Karpas-422 (cell line): ENCODE measurements around the gene ABCB10. TPM values are rescaled to one million over a fixed set of nuclear protein-coding genes. Genes with fewer than 3 reads are reported as not detected.

ENCODE experiments used
- DNase-seq: peaks from one replicate; pipeline ENCODE4 v3.0.0-alpha.2; 2015
- H2AFZ ChIP-seq: fragments of 200-600 bp; sonication (generic); 2 replicates; pipeline ENCODE4 v1.6.1; 2014; ENCODE audit warnings: antibody characterized with exemption, low read length, mixed read lengths
- H3K27ac ChIP-seq: fragments of 200-600 bp; sonication (generic); 2 replicates; pipeline ENCODE4 v1.5.1; 2014; ENCODE audit warnings: mild to moderate bottlenecking, low read length, moderate library complexity
- H3K27me3 ChIP-seq: fragments of 200-600 bp; sonication (generic); 2 replicates; pipeline ENCODE4 v1.6.1; 2014; ENCODE audit warnings: low read length, mixed read lengths
- H3K36me3 ChIP-seq: fragments of 200-600 bp; sonication (generic); 2 replicates; pipeline ENCODE4 v1.6.1; 2014; ENCODE audit warnings: low read length, mixed read lengths; ENCODE audit not compliant: insufficient read depth
- H3K4me1 ChIP-seq: fragments of 200-600 bp; sonication (generic); 2 replicates; pipeline ENCODE4 v1.6.1; 2014; ENCODE audit warnings: mild to moderate bottlenecking, low read length, mixed read lengths
- H3K4me2 ChIP-seq: fragments of 200-600 bp; sonication (generic); 2 replicates; pipeline ENCODE4 v1.6.1; 2014; ENCODE audit warnings: low read length, low read depth, mild to moderate bottlenecking; ENCODE audit not compliant: poor library complexity, severe bottlenecking
- H3K4me3 ChIP-seq: fragments of 200-600 bp; sonication (generic); 2 replicates; pipeline ENCODE4 v1.5.1; 2014; ENCODE audit warnings: mild to moderate bottlenecking, antibody characterized with exemption, low read length, mixed read lengths
- H3K79me2 ChIP-seq: fragments of 200-600 bp; sonication (generic); 2 replicates; pipeline ENCODE4 v1.6.1; 2014; ENCODE audit warnings: mild to moderate bottlenecking, low read length, mixed read lengths
- H3K9ac ChIP-seq: fragments of 200-600 bp; sonication (generic); 2 replicates; pipeline ENCODE4 v1.6.0; 2014; ENCODE audit warnings: low read length
- H3K9me2 ChIP-seq: fragments of 200-600 bp; sonication (generic), shearing (Covaris generic); replicated peaks from 2 replicates; pipeline ENCODE4 v1.6.0; 2014; ENCODE audit warnings: mild to moderate bottlenecking, low read length, moderate library complexity; ENCODE audit not compliant: insufficient read depth
- H3K9me3 ChIP-seq: fragments of 300-700, 200-600 bp; sonication (generic); 2 replicates; pipeline ENCODE4 v1.6.1; 2014; ENCODE audit warnings: low read length, mixed read lengths
- H4K20me1 ChIP-seq: fragments of 200-600 bp; sonication (generic); 2 replicates; pipeline ENCODE4 v1.6.1; 2014; ENCODE audit warnings: mild to moderate bottlenecking, antibody characterized with exemption, low read length, low read depth; ENCODE audit not compliant: insufficient read depth
- total RNA-seq: library from RNA; depleted of rRNA; stranded (reverse); fragments of >200 nt; shearing (Covaris generic); gene quantifications from 2 replicates; pipeline ENCODE4 v1.2.3, GENCODE V29; 2014; ENCODE audit warnings: low replicate concordance; rRNA removed

The ABCB10 gene
- total RNA-seq: 19.9 and 27.8 TPM in 2 replicates

- peak; percentile 98 for DNase-seq
- Histone ChIP-seq H2AFZ (peak within 1 kb of the TSS; percentile 85), H3K27ac (peak within 1 kb of the TSS; percentile 49), H3K9me3 (no peaks in the 10 kb centered on the region), H3K79me2 (peaks cover 43% of the 10 kb centered on the region), H3K4me3 (peak within 1 kb of the TSS; percentile 77), H3K36me3 (no peaks in the 10 kb centered on the region), H4K20me1 (no peaks in the 10 kb centered on the region), H3K4me1 (peaks cover 48% of the 10 kb centered on the region), H3K27me3 (no peaks in the 10 kb centered on the region), H3K4me2 (peak within 1 kb of the TSS; percentile 88), H3K9ac (peak within 1 kb of the TSS; percentile 77), H3K9me2 (no peaks in the 10 kb centered on the region)
Measured at GRCh38 chr1:229558460-229559335, at the start of gene ABCB10. Gene ABCB10 (minus strand): TSS chr1:229558707. CDS start chr1:229558652, 55 bp downstream.

DNA sequence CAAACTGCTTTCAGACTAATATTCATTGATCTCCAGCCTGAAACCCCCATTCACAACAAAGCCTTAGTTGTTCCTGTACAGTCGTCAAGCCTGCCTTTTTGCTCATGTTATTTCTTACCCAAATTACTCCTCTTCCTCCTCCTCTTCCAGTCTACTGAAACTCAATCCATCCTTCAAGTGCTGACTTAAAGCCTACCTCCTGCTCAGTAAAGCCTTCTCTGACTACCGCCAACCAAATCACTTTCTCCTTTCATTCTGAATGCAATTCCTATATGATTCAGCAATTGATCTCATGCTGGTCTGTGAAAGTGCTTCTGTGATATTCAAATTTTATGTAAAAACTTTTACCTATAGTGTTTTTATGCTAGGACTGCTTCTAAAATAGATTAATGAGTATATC is 48.9 kb upstream of the ABCB10 start:
- Histone ChIP-seq H2AFZ (no peak overlapping the region), H3K4me2 (no peak overlapping the region), H3K9me3 (no peaks in the 10 kb centered on the region), H3K79me2 (peaks cover 3% of the 10 kb centered on the region; the same call in 1 of the 2 replicates), H3K4me1 (peaks cover 9% of the 10 kb centered on the region; the same call in 1 of the 2 replicates), H3K4me3 (no peak overlapping the region), H3K36me3 (peaks cover 60% of the 10 kb centered on the region; the same call in 1 of the 2 replicates), H3K27me3 (no peaks in the 10 kb centered on the region), H3K9me2 (no peaks in the 10 kb centered on the region), H3K27ac (no peak overlapping the region), H3K9ac (no peak overlapping the region), H4K20me1 (no peaks in the 10 kb centered on the region)
- DNase-seq: no peak

- H3K27me3 ChIP-seq: no peaks in the 10 kb centered on the region
- H3K9me2 ChIP-seq: no peaks in the 10 kb centered on the region
- no peak for DNase-seq
- no peak overlapping the region for H3K9ac ChIP-seq
- no peak overlapping the region for H3K27ac ChIP-seq
- peaks cover 9% of the 10 kb centered on the region; the same call in 1 of the 2 replicates for H3K4me1 ChIP-seq
- no peaks in the 10 kb centered on the region for H3K9me3 ChIP-seq
- no peak overlapping the region for H2AFZ ChIP-seq
- H3K79me2 ChIP-seq: peaks cover 34% of the 10 kb centered on the region
- H3K4me3 ChIP-seq: no peak overlapping the region
- H3K36me3 ChIP-seq: peaks cover 48% of the 10 kb centered on the region
- H4K20me1 ChIP-seq: no peaks in the 10 kb centered on the region
- no peak overlapping the region for H3K4me2 ChIP-seq
Measured at GRCh38 chr1:229603371-229604005, 45.0 kb upstream of the ABCB10 start.

DNA sequence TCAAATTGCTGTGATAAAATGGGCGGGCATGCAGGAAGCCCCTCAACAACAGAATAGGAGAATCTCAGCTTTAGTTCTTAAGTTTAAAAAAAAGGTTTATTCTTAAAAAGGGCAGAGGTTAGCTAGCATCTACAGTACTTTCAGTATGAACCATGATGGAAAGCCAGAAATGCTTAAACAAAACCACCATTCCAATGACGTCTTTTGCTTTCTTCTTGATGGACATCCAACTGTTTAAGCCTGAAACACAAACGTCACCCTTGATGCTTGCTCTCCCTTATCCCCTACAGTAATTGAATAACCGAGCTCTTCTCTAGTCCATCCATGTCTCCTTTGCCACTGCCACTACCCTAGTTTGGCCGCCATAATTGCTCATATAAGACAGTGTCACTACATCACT is 41.7 kb upstream of the ABCB10 start:
- no peak overlapping the region for H3K27ac ChIP-seq
- H3K36me3 ChIP-seq: peaks cover 20% of the 10 kb centered on the region
- no peaks in the 10 kb centered on the region for H3K27me3 ChIP-seq
- H3K9me2 ChIP-seq: no peaks in the 10 kb centered on the region
- no peak overlapping the region for H3K9ac ChIP-seq
- DNase-seq: no peak
- H3K4me3 ChIP-seq: no peak overlapping the region
- H2AFZ ChIP-seq: no peak overlapping the region
- no peaks in the 10 kb centered on the region for H3K9me3 ChIP-seq
- no peaks in the 10 kb centered on the region for H3K4me1 ChIP-seq
- H4K20me1 ChIP-seq: no peaks in the 10 kb centered on the region
- H3K79me2 ChIP-seq: peaks cover 47% of the 10 kb centered on the region
- H3K4me2 ChIP-seq: no peak overlapping the region

DNA sequence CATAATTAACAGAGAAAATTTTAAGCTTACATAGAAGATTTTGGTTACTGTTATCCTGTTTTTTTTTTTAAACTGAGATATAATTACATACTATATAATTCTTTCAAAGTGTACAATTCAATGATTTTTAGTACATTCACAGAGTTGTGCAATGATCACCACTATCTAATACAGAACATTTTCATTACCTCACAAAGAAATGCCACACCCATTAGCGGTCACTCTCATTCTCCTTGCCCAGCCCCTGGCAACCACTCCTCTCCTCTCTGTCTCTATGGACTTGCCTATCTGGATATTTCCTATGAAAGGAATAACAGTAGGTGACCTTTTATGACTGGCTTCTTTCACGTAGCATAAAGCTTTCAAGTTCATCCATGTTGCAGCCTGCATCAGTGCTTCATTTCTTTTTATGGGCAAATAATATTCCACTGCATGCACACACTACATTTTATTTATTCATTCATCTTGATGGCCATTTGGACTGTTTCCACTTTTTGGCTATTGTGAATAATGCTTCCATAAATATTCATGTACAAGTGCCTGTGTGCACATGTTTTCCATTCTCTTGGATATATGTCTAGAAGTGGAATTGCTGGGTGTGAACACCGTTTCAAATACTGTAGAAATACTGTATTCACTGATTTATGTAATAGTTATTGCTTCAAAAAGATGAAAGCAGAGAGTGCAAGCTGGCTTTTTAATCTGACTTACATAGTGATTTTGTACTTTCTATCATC is 40.9 kb upstream of the ABCB10 start:
- Histone ChIP-seq H3K27me3 (no peaks in the 10 kb centered on the region), H3K9me3 (no peaks in the 10 kb centered on the region), H3K27ac (no peak overlapping the region), H3K4me2 (no peak overlapping the region), H3K4me1 (no peaks in the 10 kb centered on the region), H4K20me1 (no peaks in the 10 kb centered on the region), H3K9me2 (no peaks in the 10 kb centered on the region), H3K4me3 (no peak overlapping the region), H3K9ac (no peak overlapping the region), H3K79me2 (peaks cover 47% of the 10 kb centered on the region), H3K36me3 (peaks cover 19% of the 10 kb centered on the region), H2AFZ (no peak overlapping the region)
- no peak for DNase-seq

DNA sequence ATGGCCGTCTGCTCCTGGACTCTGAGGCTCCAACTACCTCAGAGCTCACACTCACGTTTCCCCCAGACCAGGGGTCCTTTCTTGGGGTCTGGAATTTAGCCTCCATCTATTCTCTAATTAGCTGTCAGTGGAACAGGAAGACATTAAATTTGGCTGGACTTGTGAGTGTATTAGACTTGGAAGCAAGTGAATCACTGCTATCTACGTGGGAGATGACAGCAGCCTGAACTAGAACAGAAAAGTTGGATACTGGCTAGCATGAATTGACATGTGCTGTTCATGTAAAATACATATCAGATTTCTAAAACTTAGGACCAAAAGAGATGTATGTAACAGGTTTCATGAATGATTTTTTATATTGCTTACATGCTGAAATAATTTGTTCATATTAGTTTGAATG is 39.4 kb upstream of the ABCB10 start:
- H3K4me1 ChIP-seq: no peaks in the 10 kb centered on the region
- H3K79me2 ChIP-seq: peaks cover 45% of the 10 kb centered on the region
- no peak for DNase-seq
- no peak overlapping the region for H3K4me3 ChIP-seq
- no peak overlapping the region for H3K4me2 ChIP-seq
- no peaks in the 10 kb centered on the region for H3K27me3 ChIP-seq
- no peak overlapping the region for H2AFZ ChIP-seq
- H3K9me3 ChIP-seq: no peaks in the 10 kb centered on the region
- no peaks in the 10 kb centered on the region for H3K9me2 ChIP-seq
- H3K9ac ChIP-seq: no peak overlapping the region
- no peak overlapping the region for H3K27ac ChIP-seq
- H3K36me3 ChIP-seq: peaks cover 19% of the 10 kb centered on the region
- no peaks in the 10 kb centered on the region for H4K20me1 ChIP-seq

DNA sequence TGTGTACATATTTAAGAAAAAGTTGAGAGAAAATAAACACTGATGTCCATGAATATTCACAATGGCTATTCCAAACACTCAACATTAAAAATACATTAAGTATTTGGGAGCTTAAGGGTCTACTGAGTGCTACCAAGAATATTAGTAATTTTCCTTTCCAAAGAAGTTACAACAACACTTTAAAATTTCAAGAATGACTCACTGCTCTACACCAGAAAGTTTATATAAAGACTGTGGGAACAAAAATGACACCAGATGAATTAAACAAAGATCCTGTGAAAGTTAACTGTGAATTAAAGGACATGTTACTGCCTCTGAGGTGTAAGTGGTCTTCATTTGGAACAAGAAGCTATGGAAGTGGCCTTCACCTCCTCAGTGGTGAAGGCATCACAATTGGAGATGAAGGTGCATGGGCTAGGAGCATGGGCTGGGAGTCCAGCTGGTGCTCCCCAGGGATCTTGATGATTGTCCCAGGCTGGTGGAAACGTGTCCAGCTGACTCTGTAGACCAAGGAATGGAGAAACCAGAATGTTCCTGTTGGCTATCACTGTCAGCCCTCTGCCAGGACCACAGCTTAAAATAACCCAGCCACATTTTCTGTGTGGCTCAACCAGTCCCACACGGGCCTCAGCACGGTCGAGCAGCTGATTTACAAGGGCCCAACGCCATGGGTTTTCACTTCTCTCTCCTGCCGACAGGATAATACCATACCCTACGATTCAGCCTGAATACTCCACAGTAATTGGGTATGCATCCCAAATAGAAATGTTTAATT is 38.6 kb upstream of the ABCB10 start:
- no peaks in the 10 kb centered on the region for H3K27me3 ChIP-seq
- H3K4me2 ChIP-seq: no peak overlapping the region
- H3K9me3 ChIP-seq: no peaks in the 10 kb centered on the region
- no peak overlapping the region for H3K4me3 ChIP-seq
- H3K79me2 ChIP-seq: peaks cover 45% of the 10 kb centered on the region
- no peak overlapping the region for H3K27ac ChIP-seq
- H2AFZ ChIP-seq: no peak overlapping the region
- DNase-seq: no peak
- no peaks in the 10 kb centered on the region for H3K9me2 ChIP-seq
- H4K20me1 ChIP-seq: no peaks in the 10 kb centered on the region
- no peak overlapping the region for H3K9ac ChIP-seq
- no peaks in the 10 kb centered on the region for H3K4me1 ChIP-seq
- peaks cover 19% of the 10 kb centered on the region for H3K36me3 ChIP-seq
